ENCODE data around the gene CARF.
"Not testable (repeated sequence)": the region's sequence is repeated elsewhere in the genome, so short reads cannot be mapped to it uniquely, and the experiment has no call there.

Gene CARF

DNA sequence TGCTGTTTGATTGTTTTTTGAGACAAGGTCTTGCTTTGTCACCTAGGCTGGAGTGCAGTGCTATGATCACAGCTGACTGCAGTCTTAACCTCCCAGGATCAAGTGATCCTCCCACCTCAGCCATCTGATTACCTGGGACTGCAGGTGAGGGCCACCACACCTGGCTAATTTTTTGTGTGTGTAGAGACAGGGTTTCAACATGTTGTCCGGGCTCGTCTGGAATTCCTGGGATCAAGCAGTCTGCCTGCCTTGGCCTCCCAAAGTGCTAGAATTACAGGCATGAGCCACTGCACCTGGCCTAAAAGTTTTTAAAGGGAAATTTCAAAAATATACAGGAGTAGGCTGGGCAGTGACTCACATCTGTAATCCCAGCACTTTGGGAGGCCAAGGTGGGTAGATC is 22.4 kb downstream of the CARF start:
- ChIA-PET CTCF (interaction anchor here (1.7 to 2.0 kb wide), 2 partner anchors 9 to 15 kb away, joined by 5 to 7 read pairs; no protein-coding TSS in a partner anchor), POLR2A (no interaction called here)
- TF ChIP-seq, protein P1, sequence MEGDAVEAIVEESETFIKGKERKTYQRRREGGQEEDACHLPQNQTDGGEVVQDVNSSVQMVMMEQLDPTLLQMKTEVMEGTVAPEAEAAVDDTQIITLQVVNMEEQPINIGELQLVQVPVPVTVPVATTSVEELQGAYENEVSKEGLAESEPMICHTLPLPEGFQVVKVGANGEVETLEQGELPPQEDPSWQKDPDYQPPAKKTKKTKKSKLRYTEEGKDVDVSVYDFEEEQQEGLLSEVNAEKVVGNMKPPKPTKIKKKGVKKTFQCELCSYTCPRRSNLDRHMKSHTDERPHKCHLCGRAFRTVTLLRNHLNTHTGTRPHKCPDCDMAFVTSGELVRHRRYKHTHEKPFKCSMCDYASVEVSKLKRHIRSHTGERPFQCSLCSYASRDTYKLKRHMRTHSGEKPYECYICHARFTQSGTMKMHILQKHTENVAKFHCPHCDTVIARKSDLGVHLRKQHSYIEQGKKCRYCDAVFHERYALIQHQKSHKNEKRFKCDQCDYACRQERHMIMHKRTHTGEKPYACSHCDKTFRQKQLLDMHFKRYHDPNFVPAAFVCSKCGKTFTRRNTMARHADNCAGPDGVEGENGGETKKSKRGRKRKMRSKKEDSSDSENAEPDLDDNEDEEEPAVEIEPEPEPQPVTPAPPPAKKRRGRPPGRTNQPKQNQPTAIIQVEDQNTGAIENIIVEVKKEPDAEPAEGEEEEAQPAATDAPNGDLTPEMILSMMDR (IDR thresholded peaks at IDR 0.05; ENCODE audit: control extremely low read depth, extremely low read depth, low read depth, missing control alignments) = no peak
- no peak for DNase-seq (ENCODE audit: extremely low spot score)

DNA sequence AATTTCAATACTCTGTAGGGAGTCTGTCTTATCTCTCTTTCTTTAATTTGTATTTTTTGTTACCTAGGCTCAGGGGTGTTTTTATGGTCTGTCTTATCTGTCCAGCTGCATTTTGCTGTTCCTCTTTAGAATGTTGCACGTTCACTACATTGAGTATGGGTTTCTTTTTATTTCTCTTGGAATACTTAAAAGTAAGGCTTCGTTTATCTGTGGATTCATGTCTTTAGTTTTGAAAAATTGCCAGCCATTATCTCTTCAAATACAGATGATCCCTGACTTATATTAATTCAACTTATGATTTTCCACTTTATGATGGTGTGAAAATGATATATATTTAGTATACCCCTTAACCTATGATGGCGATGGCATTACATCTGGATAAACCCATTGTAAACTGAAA is 26.9 kb downstream of the CARF start:
- ChIA-PET CTCF (no interaction called here), POLR2A (no interaction called here)
- DNase-seq (ENCODE audit: extremely low spot score) = no peak
- TF ChIP-seq, protein P1 (IDR thresholded peaks at IDR 0.05; ENCODE audit: control extremely low read depth, extremely low read depth, low read depth, missing control alignments) = no peak

GRCh38 chr2:202941771-202942170 is 29.7 kb downstream of the CARF start:
- POLR2A ChIA-PET = no interaction called here
- TF ChIP-seq, protein P1 (IDR thresholded peaks at IDR 0.05; ENCODE audit: control extremely low read depth, extremely low read depth, low read depth, missing control alignments) = no peak
- DNase-seq (ENCODE audit: extremely low spot score) = no peak
- CTCF ChIA-PET = interaction anchor here (1.5 to 1.7 kb wide), 2 partner anchors 17 to 22 kb away, joined by 4 read pairs; no protein-coding TSS in a partner anchor

GRCh38 chr2:202944408-202944807 is 32.3 kb downstream of the CARF start:
- POLR2A ChIA-PET = no interaction called here

GRCh38 chr2:202944816-202945215 is 32.7 kb downstream of the CARF start:
- TF ChIP-seq, protein P1 (IDR thresholded peaks at IDR 0.05; ENCODE audit: control extremely low read depth, extremely low read depth, low read depth, missing control alignments) = no peak
- POLR2A ChIA-PET = no interaction called here
- no peak for DNase-seq (ENCODE audit: extremely low spot score)
- CTCF ChIA-PET = interaction anchor here (0.7 to 1.2 kb wide), 3 partner anchors 13 to 57 kb away, joined by 3 to 4 read pairs (median 3); no protein-coding TSS in a partner anchor

More at GRCh38 chr2:202944408-202944807, 32.3 kb downstream of the CARF start:
- DNase-seq (ENCODE audit: extremely low spot score) = no peak
- CTCF ChIA-PET = no interaction called here
- TF ChIP-seq, protein P1 (IDR thresholded peaks at IDR 0.05; ENCODE audit: control extremely low read depth, extremely low read depth, low read depth, missing control alignments) = no peak

- DNase-seq (ENCODE audit: extremely low spot score) = no peak
- ChIA-PET CTCF (interaction anchor here (0.7 to 1.3 kb wide), 5 partner anchors 13 to 56 kb away, joined by 3 to 4 read pairs (median 3); no protein-coding TSS in a partner anchor), POLR2A (no interaction called here)
- TF ChIP-seq, protein P1 (IDR thresholded peaks at IDR 0.05; ENCODE audit: control extremely low read depth, extremely low read depth, low read depth, missing control alignments) = no peak
Measured at GRCh38 chr2:202945497-202945896, 33.4 kb downstream of the CARF start.

- POLR2A ChIA-PET; DNase-seq (ENCODE audit: extremely low spot score): not testable (repeated sequence)
- CTCF ChIA-PET = interaction anchor here (1.3 to 1.6 kb wide), 2 partner anchors 9 to 12 kb away, joined by 3 to 4 read pairs; no protein-coding TSS in a partner anchor
Measured at GRCh38 chr2:202949333-202949732, 37.3 kb downstream of the CARF start.
